ENCODE results near the gene FLYWCH2.
A peak's percentile ranks its signal among the peaks of the same experiment; 100 is the strongest.

Gene FLYWCH2, protein sequence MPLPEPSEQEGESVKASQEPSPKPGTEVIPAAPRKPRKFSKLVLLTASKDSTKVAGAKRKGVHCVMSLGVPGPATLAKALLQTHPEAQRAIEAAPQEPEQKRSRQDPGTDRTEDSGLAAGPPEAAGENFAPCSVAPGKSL

DNA sequence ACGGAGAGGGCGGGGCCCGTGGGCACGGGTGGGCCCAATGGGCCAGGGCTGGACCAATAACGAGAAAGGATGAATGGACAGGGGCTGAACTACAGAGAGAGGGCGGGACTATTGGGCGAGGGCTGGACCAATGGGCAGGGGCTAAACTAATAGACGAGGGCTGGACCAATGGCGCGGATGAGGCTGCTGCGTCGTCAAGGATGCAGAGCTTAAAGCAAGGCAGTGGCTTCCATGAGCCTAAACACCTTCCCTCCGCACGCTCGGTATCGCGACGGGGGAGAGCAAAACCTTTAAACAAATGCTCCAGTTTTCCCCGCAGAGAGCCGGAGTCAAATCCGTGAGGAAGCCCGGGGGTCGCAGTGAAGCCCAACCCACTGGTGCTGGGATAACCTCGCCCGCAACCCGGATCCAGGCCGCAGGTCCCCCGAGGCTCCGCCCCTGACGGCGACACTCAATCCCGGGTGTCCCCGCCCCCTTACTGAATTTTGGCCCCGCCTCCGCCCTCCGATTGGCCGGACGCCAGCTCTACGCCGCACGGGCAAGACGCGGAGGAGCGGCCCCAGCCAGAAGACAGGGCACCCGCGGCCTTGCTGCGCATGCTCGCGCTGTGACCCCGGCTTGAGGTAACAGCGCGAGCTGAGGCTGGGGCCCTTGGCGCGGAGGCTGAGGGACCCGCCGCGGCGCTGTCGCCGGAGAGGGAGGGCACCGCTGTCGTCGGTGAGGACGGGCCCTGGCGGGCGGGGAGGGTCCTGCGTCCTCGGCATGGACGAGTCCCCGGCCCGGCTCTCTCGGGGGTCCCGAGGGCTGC, at the start of gene FLYWCH2:
Gene FLYWCH2, plus strand, starts transcription at position 566 of the 808 bp plus-strand sequence. CDS start 13,235 bp downstream, outside the sequence.
- peak; percentile 93 for DNase-seq

DNA sequence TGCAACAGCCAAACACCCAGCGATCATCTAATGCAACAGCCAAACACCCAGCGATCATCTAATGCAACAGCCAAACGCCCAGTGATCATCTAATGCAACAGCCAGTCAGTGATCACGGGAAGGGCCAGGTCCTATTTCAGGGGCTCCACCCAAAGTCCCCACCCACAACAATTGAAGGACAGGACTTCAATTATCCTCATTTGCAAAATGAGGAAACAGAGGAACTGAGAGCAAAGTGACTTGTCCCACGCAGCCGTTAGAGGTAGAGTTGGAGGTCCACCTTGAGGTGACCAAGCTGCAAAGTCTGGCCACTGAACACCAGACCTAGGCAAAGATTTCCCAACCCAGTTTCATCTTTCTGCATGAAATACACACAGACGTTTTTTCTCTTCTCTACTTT, 49.2 kb upstream of the FLYWCH2 start:
- DNase-seq: no peak

DNA sequence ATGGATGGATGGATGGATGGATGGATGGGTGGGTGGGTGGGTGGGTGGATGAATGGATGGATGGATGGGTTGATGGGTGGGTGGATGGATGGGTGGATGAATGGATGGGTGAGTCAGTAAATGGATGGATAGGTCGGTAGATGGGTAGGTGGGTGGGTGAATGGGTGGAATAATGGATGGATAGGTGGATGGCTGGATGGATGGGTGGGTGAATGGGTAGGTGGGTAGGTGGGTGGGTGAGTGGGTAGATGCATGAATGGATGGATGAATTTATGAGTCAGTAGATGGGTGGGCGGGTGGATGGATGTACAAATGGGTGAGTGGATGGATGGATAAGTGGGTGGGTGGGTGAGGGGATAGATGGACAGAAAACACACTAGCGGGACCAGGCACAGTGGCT, 48.0 kb upstream of the FLYWCH2 start:
- no peak for DNase-seq

DNA sequence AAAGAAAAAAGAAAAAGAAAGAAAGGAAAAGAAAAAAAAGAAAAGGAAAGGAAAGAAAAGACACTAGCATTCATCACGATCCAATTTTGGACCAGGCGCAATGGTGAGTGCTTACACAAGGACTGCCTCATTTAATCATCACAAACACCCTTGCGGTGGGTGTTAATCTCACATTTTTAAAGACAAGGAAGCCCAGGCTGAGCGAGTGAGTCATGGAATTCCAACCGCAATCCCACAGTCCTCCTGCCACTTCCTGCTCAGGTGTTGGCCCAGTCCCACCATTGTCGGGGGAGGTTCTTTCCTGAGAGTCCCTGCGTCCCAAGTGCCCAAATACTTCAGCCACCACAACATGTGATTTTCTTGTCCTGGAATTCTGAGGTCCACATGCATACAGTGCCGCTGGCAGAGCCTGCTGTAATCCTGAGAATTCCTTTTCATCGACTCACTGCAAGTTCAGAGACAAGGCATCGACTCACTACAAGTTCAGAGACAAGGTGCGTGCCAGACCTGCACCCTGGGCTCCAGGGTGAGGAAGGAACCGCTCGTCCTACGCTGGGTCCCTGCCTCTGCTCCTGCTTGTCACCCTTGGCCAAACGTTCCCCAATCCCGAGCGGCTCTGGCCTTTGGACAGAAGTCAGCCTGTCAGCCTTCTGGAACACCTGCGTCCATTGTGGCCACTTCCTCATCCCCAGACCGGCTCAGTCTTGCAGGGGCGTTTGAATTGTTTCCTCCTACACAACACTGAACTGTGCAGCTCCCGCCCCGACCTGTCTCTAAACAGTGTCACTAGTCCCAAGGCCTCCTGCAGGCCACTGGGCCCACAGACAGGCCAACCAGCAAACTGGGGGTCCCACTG, 47.1 kb upstream of the FLYWCH2 start:
- DNase-seq: no peak

DNA sequence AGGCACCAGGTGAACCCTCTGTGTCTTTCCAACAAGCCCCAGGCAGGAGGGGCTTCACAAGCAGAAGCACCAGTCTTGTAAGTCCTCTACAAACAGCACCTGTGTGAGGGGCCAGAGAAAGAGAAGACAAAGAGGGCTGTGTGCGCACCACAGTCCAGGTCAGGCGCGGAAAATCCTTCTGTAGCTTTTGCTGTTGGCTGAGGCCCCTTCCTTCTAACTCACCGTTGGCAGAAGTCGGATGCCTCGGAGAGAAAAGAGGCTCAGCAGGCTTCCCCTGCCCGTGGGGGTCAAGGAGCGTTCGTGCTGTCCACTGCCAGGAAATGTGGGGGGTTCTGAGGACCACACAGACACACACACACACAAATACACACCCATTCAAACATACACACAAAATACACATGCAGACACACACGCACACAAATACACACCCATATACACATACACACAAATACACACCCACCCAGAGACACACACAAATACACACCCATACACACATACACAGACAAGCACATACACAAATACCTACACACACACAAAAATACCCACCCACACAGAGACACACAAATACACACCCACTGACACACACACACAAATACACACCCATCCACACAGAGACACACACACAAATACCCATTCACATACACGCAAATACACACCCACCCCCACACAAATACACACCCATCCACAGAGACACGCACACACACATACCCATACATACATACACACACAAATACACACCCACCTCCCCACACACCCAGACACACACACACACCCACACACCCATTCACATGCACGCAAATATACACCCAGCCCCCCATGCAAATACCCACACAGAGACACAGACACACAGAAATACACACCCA, 46.1 kb upstream of the FLYWCH2 start:
- no peak for DNase-seq

DNA sequence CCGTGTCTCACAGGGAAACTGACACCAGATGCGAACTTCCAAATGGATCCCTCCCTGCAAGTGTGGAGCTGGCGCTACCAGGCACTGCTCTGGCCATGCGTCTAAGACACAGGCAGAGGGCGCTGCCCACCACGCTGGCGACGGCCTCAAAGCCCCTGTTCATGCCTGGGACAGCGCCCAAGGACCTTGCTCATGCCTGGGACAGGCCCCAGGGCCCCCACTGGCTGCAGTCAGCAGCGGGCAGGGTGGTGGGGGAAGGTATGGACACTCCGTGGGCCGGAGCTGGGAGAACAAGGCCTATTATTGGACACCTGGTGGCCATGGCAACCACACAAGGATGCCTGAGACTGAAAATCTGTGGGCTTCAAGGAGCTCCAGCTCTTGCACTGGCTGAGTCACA, 44.1 kb upstream of the FLYWCH2 start:
- no peak for DNase-seq

DNA sequence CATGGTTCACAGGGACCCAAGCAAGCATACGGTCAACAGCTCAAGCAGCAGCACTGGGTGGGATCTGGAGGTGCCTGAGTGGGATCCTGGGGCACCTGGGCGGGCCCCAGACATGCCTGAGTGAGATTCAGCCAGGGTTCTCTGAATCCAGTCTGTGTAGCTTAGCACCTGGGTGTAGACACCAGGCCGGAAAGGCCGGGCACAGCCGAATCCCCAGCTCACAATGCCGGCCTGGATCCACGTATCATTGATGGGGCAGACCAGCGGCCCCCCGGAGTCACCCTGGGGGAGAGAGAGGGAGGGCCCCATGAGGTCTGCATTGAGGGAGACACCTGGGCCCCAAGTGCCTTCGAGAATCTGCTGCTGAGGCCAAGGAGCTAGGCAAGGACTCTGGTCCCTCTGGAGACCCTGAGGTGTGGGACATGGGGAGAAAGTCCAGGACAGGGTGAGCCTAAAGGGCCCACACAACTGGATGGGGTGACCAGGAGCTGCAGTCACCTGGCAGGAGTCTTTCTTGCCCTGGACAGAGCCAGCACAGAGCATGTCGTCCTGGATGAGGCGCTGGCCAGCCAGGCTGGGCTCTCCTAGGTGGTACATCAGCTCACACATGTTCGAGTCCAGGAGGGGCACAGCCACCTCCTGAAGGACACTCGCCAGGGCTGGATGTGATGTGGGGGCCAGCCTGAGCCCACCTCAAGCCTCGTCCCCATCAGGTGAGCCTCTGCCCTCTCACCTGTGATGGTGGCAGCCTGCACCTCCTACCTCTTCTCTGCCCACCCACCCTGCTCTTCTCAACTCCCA, 43.2 kb upstream of the FLYWCH2 start:
- DNase-seq: no peak

DNA sequence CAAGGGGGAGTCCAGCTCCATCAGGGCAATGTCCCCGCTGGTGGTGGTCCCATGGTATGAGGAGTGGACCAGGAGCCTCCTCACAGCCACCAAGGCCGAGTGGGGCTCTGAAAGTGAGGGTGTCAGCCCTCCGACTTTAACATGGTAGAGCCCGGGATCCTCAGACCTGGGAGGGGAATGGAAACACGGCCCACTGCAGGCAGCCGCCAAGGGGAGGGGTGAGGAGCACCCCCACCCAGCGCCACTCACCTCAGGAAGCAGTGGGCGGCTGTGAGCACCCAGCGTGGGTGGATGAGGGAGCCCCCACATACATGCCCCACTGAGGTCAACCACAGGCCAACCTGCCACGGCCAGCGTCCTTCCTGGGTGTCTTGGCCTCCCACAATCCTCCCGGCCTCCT, 42.1 kb upstream of the FLYWCH2 start:
- DNase-seq: no peak

DNA sequence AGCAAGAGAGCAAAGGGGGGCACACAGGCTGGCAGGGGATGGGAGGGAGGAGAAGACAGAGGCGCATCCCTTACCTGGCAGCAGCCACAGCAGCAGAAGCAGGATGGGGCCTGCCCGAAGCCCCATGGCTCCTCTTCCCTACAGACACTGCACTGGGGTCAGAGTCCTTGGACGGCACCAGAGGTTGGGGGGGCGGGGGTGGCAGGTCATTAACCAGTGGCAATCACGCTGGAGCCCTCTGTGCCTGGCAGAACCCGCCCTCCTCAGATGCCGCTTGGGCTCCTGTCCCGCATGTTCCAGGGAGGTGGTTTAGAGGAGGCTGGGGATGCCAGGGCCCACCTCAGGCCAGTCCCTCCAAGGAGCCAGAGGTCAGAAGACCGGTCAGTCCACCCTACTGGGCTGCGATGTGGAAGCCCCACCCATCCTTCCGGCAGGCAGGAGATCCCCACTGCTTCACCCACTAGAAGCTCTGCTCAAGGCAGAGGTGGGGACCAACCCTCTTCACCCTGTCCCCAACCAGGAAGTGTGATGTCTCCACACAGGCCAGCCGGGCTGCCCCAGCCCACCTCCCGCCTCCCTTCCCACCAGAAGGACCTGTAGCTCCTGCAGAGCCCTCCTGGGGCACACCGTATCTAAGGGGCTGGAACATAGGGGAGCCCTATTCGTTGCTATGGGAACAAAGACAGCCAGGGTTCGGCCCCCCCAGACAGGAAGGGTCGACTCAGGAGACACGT, 41.2 kb upstream of the FLYWCH2 start:
- DNase-seq: no peak

DNA sequence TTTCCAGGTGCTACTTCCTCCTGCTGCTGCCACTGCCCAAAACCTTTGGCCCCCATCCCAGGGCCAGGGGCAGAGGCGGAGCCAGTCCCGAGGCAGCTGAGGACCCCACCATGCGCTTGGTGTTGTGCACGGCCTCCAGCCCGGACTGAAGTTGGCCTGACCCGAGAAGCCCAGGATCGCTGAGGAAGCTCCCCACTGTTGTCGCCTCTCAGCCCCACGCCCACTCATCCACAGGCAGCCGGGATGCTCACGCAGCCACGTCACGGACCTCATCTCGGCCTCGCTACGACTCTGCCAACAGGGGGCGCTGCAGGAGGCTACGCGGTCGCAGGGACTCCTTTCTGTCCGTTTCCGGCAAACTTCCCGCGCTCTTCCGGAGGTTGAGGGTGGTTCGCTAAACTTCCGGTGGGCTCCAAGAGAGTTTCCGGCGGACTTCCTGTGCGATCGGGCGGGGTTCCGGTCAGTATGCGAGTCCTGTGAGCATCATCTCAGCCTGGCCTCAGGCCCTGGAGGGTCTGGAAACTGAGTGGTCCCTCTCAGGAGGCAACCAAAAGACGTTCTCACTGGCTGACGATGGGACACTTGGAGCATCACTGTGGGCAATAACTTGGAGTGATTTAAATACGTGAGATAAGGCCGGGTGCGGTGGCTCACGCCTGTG, 40.5 kb upstream of the FLYWCH2 start:
- no peak for DNase-seq

DNA sequence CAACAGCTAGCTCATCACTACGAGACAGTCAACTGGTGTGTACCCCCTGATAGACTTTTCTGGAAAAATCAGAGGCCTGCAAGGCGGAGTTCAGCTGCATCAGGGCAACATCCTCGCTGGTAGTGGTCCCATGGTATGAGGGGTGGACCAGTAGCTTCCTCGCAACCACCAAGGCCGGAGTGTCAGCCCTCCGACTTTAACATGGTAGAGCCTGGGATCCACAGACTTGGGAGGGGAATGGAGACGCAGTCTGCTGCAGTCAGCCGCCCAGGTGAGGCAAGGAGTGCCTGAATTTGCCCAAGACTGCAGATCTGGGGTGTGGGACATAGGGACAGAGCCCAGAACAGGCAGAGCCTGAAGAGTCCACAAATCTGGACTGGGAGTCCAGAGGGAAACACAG, 39.5 kb upstream of the FLYWCH2 start:
- no peak for DNase-seq

DNA sequence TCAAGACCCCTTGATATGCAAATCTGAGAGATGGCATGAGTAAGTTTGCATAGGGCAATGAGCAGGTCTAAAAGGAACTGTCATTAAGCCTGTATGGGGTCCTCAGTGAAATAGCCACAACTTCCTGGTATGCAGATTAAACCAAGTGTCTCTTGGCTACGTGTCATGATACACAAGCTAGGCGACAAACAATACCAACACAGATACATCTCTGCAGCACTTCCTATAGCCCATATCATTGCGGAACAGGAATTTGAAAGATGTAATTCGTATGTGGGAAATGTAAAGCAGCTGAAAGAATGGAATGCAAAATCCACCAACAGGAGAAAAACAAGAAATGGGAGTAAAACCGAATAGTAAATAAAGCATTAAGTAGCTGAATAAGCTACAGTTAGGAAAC, 37.9 kb upstream of the FLYWCH2 start:
- DNase-seq: no peak

DNA sequence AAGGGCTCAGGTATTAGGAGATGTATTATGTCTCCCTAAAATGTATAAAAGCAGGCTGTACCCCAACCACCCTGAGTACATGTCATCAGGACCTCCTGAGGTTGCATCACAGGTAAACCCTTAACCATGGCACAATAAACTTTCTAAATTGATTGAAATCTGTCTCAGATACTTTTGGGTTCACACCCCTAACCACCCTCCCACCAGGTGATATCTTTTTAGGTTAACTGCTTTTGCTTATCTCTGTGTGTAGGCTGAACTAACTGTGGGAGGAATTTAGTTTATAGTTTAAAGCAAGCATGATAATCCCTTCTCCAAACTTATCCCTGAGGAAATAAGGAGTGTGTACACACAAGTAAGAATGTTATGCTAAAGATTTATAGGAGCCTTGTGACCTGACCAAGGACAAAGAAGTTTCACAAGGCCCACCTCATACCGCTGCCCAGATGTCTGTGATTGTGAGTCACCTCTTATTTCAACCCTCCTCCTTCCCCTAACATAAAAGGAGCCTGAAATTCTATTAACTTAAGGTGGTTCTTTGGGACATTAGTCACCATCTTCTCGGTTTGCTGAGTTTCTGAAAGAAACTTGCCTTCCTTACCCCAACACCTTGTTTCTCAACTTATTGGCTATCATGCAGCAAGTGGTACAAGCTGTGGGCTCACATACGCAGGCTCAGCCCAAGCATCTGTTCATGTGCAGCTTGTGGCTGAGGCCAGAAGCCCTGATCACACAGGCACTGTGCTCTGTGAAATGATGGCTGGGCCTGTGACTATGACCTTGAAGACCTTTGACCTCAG, 36.3 kb upstream of the FLYWCH2 start:
- no peak for DNase-seq

DNA sequence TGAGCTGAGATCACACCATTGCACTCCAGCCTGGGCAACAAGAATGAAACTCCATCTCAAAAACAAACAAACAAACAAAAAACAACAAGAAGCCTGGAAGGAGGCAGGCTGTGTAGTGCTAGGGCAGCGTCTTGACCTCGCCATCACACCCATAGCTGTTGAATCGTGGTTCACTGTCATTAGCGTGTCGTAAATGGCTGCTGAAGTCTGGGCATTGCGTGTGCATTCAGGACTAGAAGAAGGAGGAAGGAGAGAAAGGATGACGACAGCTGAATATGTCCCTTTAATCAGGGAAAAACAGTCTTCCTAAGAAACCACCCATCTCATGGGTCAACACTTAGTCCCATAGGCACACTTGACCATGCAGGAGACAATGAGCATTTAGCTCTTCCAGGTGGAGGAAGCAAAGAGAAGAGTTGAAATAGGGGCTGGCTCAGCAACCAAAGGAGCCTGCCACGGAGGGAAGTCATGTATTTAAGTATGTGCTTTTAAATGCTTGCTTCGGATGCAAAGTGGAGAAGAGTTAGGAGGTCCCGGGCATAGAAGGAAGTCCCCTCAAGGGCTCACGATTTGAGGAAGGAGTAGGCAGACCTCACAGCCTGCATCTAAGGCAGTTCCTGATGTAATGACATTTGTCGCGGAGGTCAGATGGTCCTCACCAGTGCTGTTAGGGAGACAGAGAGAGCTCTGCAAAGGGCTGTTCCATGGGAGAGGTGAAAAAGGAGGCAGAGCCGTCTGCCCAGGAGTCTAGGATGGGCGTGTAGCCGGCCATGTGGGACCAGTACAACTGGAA, 33.9 kb upstream of the FLYWCH2 start:
- no peak for DNase-seq

DNA sequence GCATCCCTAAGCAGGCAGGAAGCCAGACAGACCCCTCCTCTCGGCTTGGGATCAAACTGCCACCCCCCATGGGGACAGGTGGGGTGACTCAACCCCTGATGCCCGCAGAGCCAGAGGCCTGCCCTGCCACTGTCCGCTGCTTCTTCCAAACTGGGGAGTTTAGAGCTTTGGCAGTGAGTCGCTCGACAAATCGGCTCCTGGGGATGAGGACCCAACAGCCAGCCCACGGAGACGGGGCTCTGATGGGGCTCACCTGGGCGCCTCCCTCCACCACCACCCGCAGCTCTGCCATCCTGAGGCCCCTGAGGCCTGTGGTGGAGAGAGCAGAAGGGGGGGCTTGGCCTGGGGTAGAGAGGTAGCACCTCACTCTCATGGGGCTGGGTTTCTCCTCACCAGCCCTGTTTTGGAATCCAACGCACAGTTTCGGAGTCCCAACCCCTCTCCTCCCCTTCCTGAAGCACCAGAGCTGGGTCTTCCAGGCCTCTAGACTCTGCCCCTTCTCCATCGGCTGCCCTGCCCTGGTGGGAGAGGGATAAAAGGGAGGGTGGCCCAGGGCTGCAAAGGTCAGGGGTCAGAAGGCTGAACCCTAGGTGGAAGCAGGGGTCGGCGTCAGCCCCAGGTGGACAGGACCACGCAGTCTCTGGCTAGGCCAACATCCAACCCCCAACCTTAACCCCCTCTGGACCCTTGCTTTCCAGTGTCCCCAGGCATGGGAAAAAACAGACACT, 30.8 kb upstream of the FLYWCH2 start:
- DNase-seq: no peak

DNA sequence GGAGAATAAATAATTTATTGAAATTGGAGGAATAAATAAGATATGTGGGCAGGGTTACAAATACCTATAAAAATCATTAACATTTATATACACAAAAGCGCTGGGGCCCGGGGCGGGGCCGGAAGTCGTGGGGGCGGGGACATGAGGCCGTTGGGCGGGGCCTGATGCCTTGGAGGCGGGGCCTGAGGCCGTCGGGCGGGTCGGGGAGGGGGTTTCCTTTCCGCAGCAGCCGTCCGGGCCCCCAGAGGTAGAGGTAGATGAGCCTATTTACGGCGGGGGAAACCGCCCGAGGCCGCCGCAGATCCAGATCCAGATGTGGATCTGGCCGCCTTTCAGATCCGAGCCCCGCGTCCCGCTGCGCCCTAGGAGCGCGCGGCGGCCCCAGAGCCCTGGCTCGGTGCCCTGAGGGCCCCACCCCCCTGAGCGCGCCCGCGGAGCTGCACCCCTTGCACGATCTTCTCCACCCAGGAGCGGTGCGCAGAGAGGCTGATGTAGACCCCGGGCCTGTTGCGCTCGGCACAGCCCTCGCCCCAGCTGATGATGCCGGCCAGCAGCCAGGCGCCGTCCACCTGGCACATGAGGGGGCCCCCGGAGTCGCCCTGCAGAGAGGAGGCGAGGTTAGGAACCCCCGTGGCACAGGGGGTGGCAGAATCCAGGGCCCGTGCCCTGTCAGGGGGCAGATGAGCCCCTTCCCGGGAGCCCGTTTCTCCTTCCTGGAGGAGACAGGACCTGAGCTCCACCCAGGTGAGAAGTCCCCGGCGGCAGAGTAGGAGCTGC, 30.1 kb upstream of the FLYWCH2 start:
- DNase-seq: no peak

DNA sequence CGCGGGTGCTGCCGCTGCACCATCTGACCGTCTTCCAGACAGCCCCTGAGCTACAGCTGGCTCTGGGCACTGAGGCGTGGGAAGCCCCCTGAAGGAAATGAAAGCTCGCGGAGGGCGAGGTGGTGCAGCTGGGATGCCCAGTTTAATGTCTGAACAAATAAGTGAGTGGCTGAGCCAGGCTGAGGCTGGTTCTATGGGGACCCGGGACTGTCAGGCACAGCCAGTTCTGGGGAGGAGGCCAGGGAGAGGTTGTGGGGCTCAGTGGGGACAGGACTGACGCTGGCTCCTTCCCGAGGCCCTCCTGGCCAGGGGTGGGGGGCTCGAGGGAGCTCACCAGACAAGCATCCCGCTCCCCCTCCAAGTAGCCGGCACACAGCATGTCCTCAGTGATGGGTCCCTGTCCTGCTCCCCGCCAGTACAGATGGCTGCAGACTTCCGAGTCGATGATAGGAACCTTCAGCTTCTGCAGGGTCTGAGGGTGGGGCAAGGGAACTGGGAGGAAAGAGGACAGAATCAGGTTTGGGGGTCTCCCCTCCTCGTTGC, 29.4 kb upstream of the FLYWCH2 start:
- no peak for DNase-seq
